Spinal cord (tissue), 10 donors: ENCODE results near the gene UTP15. TPM values are rescaled to one million over a fixed set of nuclear protein-coding genes. Genes with fewer than 3 reads are reported as not detected.

ENCODE experiments used
- DNase-seq, 6 donors: peaks; one replicate each; pipeline versions ENCODE4 v3.0.0 to v3.0.0-alpha.2; 2013 to 2015; ENCODE audit warnings: low spot score in 6 of 6, low read depth in 4 of 6
- H3K27ac ChIP-seq: one replicate; pipeline ENCODE4 v1.5.1; 2013; ENCODE audit warnings: low read depth, low read length, control low read depth
- H3K27me3 ChIP-seq: one replicate; pipeline ENCODE4 v1.6.1; 2013; ENCODE audit warnings: low read length; ENCODE audit not compliant: control insufficient read depth, insufficient read depth
- H3K36me3 ChIP-seq: one replicate; pipeline ENCODE4 v1.6.1; 2013; ENCODE audit warnings: low read length; ENCODE audit not compliant: control insufficient read depth, insufficient read depth
- H3K4me1 ChIP-seq: one replicate; pipeline ENCODE4 v1.6.1; 2013; ENCODE audit warnings: low read length; ENCODE audit not compliant: control insufficient read depth, insufficient read depth
- H3K4me3 ChIP-seq: one replicate; pipeline ENCODE4 v1.5.1; 2013; ENCODE audit warnings: low read depth, low read length, control low read depth
- H3K9me3 ChIP-seq: one replicate; pipeline ENCODE4 v1.6.1; 2013; ENCODE audit warnings: low read length; ENCODE audit not compliant: control insufficient read depth, insufficient read depth
- WGBS: methylation state at CpG from one replicate; pipeline ENCODE4 v1.1.5; 2013; ENCODE audit warnings: missing lambda C conversion rate; ENCODE audit not compliant: insufficient coverage; 5-methylcytosine and 5-hydroxymethylcytosine counted together
- polyA plus RNA-seq, 2 donors: library from polyadenylated mRNA; unstranded; fragments of 120-200 nt; gene quantifications; one replicate each; pipeline ENCODE4 v1.2.1, GENCODE V29; 2013; ENCODE audit not compliant: insufficient read length in 2 of 2
- total RNA-seq, 2 donors: library from RNA; depleted of rRNA in 1 of 2; stranded (reverse); fragments of 120-200 nt in 1 of 2; fragments of >200 nt in 1 of 2; gene quantifications; one replicate each; pipeline versions ENCODE4 v1.2.3 to v1.2.4, GENCODE V29; 2013 to 2014
- donor health status: healthy.

The UTP15 gene
- total and polyA plus RNA-seq, 4 donors: 9.7 to 25.9 (median 14.8) TPM

DNA sequence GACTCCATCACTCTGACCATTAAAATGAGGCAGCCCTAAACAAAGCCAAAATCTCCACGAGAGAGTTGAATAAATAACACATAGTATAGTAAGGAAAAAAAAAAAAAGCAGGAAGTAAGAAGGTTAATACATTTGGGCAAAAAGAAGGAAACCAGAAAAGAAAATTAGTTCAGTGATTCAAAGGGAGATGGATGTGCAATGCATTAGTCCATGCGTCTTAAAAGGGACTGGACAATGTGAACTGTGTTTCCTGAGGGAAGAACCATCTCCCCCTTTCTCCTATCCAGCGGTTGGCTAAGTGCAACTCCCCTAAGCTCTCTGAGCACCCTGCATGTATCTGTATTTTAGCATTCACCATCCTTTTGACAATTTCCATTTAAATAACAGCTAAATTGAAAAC, 1.5 kb upstream of the UTP15 start:
- DNase-seq: peak in 1 of 6 donors; percentile 3
- Histone ChIP-seq H3K9me3 (no peaks in the 10 kb centered on the region), H3K36me3 (peaks cover 14% of the 10 kb centered on the region), H3K4me1 (no peaks in the 10 kb centered on the region), H3K27ac (no peak overlapping the region), H3K27me3 (no peaks in the 10 kb centered on the region), H3K4me3 (peak overlapping the region; percentile 93)
- 9% methylated on average over 1 of the region's 3 CpGs for WGBS

DNA sequence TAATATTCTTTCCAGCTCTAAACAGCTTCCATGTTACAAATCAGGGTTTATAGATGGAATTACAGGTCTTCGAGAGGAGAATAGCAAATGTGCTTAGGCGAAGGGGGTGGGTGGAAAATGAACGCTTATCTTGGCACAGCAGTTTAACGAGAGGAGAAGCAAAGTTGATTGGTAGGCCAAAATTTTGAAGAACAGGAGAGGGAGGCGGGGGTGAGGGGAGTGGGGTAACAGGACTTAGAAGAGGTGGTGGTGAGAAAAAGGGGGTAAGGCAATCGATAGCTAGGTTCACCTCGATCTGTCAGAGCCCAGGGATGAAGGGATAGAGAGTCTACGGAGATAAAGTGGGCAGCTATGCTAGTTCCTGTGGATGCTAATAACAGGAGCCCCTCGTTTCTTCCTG, 868 bp upstream of the UTP15 start:
- 3% methylated on average over 9 of the region's 9 CpGs for WGBS
- peaks cover 14% of the 10 kb centered on the region for H3K36me3 ChIP-seq
- H3K4me1 ChIP-seq: no peaks in the 10 kb centered on the region
- H3K9me3 ChIP-seq: no peaks in the 10 kb centered on the region
- peak in 1 of 6 donors; percentile 9 for DNase-seq
- H3K4me3 ChIP-seq: peak overlapping the region; percentile 93
- H3K27ac ChIP-seq: peak overlapping the region; percentile 91
- H3K27me3 ChIP-seq: no peaks in the 10 kb centered on the region

DNA sequence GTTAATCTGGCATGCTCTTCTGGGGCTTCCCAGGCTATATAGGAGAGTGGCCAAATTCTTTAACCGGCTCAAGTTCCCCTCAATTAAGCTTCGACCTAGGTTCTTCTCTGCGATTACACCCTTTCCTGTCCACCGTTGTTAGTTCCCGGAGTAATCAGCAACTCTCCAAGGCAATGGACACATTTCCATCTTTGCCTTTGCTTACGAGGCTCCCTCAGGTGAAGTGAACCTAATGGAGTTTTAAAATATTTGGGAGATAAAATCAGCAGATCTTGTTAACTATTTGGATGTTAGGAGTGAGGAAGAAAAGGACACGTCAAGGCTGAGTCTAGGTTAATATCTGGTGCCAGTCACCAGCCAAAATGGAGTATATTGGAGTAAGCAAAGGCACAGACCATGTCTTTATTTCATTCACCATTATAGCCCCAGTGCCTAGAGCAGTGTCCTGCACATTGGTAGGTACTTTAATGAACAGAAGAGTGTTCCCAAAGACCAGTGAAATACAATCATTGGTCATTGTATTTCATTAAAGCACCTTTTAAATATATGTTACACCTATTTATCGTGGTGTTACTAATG, 515 bp downstream of the UTP15 start:
- 0% methylated on average over 2 of the region's 8 CpGs for WGBS
- no peaks in the 10 kb centered on the region for H3K9me3 ChIP-seq
- peak overlapping the region; percentile 93 for H3K4me3 ChIP-seq
- H3K27me3 ChIP-seq: no peaks in the 10 kb centered on the region
- H3K36me3 ChIP-seq: peaks cover 3% of the 10 kb centered on the region
- H3K27ac ChIP-seq: peak overlapping the region; percentile 91
- no peaks in the 10 kb centered on the region for H3K4me1 ChIP-seq
- no peak for DNase-seq

DNA sequence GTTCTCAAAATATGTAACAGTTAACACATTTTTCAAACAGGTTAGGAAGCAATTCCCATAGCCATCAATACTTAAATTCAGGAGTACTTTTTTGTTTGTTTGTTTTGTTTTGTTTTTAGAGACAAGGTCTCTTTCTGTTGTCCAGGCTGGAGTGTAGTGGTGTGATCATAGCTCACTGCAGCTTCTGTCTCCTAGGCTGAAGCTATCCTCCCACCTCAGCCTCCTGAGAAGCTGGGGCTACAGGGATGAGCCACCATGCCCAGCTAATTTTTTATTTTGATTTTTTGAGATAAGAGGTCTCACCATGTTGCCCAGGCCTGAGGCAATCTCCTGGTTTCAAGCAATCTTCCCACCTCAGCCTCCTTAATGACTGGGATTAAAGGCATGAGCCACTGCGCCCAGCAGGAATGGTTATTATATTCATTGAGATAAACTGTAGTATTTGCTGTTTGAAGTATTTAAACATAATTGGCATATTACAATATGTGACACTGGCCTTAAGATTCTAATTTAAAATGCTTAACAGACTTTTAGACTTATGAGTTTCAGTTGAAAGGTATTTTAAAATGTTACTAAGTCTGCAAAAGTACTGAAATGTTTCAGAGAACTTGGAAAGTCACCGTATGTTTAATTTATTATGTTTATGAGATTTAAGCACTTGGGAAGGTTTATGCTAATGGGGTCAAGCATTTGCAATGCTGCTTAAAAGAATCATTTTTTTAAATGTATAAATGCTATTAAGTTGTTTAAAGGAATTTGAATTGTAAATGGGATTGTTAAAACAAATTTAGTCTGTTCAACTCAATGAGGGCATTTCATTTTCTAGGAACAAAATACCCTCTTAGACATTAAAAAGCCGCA, 17.0 kb downstream of the UTP15 start:
- H3K27me3 ChIP-seq: no peaks in the 10 kb centered on the region
- WGBS: no CpG with 5 or more reads among the region's 3 CpGs
- no peak for DNase-seq
- no peak overlapping the region for H3K4me3 ChIP-seq
- H3K4me1 ChIP-seq: no peaks in the 10 kb centered on the region
- no peaks in the 10 kb centered on the region for H3K9me3 ChIP-seq
- peaks cover 11% of the 10 kb centered on the region for H3K36me3 ChIP-seq
- no peak overlapping the region for H3K27ac ChIP-seq

DNA sequence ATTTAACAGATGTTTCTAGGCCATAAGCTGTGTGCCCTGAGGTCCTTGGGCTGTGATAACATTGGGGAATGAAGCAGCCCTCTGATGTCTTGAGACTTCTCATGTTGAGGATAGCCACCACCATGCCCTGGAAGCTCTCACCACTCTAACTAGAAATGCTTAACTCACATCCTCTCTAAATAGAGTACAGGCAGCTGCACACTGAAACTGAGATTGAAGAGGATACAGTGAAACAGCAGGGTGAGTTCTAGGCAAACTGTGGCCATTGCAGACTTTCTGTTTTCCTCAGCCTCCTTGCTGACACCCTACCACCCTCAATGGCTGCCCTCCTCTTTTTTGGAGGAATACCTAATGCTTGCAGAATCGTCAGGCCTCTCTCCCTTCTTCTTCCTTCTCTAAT, 22.4 kb downstream of the UTP15 start:
- H3K36me3 ChIP-seq: no peaks in the 10 kb centered on the region
- DNase-seq: no peak
- no peak overlapping the region for H3K27ac ChIP-seq
- H3K9me3 ChIP-seq: no peaks in the 10 kb centered on the region
- H3K27me3 ChIP-seq: no peaks in the 10 kb centered on the region
- no peaks in the 10 kb centered on the region for H3K4me1 ChIP-seq
- no peak overlapping the region for H3K4me3 ChIP-seq
- no CpG with 5 or more reads among the region's 1 CpG for WGBS

DNA sequence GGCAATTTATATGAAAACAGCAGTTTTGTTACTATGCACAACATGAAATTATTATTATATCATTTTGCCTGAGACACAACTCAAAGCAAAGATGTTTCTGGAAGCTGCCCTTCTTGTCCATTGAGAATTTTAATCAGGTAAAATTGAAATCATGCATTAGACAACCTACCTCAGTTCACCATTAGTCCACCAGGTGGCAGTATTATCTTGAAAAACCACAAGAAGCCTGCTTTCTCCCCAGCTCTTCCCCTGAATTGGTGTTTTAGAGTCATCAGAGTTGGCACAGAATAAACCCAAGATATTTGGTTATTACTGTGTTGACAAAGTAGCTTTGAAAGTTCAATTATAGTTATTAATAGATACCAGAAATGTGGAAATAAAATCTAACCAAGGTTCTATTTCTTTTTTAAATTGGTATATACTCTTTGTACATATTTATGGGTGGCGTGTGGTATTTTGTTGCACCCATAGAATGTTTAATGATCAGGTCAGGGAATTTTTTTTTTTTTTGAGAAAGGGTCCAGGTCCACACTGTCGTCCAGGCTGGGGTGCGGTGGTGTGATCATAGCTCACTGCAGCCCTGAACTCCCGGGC, 25.7 kb downstream of the UTP15 start:
- Histone ChIP-seq H3K4me3 (no peak overlapping the region), H3K36me3 (no peaks in the 10 kb centered on the region), H3K27me3 (no peaks in the 10 kb centered on the region), H3K4me1 (no peaks in the 10 kb centered on the region), H3K27ac (no peak overlapping the region), H3K9me3 (no peaks in the 10 kb centered on the region)
- DNase-seq: peak; percentile 59 to 95 (median 71)
- no CpG with 5 or more reads among the region's 4 CpGs for WGBS

DNA sequence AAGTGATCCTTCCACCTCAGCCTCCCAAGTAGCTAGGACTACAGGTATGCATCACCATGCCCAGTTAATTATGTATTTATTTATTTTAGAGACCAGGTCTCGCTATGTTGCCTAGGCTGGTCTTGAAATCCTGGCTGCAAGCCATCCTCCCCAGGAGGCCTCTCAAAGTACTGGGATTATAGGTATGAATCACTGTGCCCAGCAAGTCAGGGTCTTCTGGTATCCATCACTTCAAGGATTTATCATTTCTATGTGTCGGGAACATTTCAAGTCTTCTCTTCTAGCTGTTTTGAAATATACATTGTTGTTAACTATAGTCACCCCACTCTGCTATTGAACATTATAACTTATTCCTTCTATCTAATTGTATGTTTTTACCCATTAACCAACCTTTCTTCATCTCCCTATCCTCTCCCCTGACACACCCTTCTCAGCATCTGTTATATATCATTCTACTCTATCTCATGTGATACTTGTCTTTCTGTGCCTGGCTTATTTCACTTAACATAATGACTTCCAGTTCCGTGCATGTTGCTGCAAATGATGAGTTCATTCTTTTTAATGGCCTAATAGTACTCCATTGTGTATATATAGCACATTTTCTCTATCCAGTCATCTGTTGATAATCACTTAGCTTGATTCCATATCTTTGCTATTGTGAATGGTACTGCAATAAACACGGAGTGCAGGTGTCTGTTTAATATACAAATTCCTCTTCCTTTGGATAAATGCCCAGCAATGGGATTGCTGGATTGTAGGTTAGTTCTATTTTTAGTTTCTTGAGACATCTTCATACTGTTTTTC, 26.4 kb downstream of the UTP15 start:
- no peaks in the 10 kb centered on the region for H3K36me3 ChIP-seq
- no peaks in the 10 kb centered on the region for H3K9me3 ChIP-seq
- WGBS: no CpG with 5 or more reads among the region's 4 CpGs
- H3K27ac ChIP-seq: no peak overlapping the region
- H3K4me1 ChIP-seq: no peaks in the 10 kb centered on the region
- no peak for DNase-seq
- no peak overlapping the region for H3K4me3 ChIP-seq
- H3K27me3 ChIP-seq: no peaks in the 10 kb centered on the region

DNA sequence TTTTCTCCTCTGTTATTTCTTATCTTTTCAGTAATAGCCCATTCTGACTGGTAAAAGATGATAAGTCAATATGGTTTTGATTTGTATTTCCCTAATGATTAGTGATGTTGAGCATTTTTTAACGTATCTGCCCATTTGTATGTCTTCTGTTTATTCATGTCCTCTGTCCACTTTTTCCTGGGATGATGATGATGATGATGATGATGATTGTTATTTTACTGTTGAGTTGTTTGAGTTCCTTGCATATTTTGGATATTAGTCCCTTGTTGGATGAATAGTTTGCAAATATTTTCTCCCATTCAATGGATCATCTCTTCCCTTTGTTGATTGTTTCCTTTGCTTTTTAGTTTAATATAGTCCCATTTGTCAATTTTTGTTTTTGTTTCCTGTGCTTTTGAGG, 27.0 kb downstream of the UTP15 start:
- no peak overlapping the region for H3K27ac ChIP-seq
- no peaks in the 10 kb centered on the region for H3K4me1 ChIP-seq
- H3K27me3 ChIP-seq: no peaks in the 10 kb centered on the region
- H3K4me3 ChIP-seq: no peak overlapping the region
- no peak for DNase-seq
- no peaks in the 10 kb centered on the region for H3K9me3 ChIP-seq
- no CpG with 5 or more reads among the region's 1 CpG for WGBS
- no peaks in the 10 kb centered on the region for H3K36me3 ChIP-seq

DNA sequence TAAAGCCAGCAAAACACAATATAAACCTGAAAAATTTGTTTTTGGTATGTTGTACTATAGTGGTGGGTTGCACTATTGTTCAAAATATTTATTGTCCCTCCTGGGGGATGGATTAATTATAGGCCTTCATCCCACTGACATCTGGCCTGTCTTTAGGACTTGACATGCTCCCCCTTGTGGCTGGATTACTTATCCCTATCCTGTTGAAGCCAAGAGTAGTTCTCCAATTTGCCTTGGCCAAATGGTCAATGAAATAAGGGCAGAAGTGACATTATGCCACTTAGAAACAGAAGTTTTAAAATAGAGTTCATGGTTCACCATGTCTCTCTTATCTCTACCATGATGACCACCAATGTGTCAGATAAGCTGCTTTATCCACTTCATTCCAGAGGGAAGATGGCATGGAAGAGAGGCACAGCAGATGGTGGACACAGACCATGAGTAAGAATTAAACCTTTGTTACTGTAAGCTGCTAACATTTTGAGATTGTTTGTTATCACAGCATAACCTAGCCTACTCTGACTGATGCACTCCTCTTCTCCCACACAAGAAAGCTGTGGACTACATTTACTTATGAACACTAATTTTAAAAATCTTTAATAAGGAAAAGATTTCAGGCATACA, 31.3 kb downstream of the UTP15 start:
- no peak overlapping the region for H3K4me3 ChIP-seq
- H3K4me1 ChIP-seq: no peaks in the 10 kb centered on the region
- no peak overlapping the region for H3K27ac ChIP-seq
- no peaks in the 10 kb centered on the region for H3K36me3 ChIP-seq
- peaks cover 3% of the 10 kb centered on the region for H3K9me3 ChIP-seq
- DNase-seq: peak in 1 of 6 donors; percentile 9
- no peaks in the 10 kb centered on the region for H3K27me3 ChIP-seq
